ENCODE data around the gene PLEK.

Gene PLEK

DNA sequence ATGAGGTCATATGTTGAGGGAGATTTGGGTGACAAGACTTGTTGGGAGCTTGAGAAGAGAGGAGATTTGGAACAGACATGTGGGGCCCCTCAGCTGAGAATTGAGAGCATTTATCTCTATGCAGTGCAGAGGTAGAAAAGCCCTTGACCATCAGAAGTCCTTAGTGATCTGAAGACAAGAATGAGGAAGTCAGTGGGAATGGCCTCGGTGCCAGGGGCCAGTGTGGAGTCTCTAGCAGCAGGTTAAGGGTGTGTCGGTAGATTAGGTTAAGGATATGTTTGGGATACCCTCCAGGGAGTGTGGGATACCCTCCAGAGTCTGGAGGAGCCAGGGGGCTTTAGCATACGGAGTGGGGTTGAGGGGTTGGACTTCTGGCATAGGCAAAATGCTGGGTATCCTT is 60.4 kb downstream of the PLEK start:
- TF ChIP-seq, protein P1, sequence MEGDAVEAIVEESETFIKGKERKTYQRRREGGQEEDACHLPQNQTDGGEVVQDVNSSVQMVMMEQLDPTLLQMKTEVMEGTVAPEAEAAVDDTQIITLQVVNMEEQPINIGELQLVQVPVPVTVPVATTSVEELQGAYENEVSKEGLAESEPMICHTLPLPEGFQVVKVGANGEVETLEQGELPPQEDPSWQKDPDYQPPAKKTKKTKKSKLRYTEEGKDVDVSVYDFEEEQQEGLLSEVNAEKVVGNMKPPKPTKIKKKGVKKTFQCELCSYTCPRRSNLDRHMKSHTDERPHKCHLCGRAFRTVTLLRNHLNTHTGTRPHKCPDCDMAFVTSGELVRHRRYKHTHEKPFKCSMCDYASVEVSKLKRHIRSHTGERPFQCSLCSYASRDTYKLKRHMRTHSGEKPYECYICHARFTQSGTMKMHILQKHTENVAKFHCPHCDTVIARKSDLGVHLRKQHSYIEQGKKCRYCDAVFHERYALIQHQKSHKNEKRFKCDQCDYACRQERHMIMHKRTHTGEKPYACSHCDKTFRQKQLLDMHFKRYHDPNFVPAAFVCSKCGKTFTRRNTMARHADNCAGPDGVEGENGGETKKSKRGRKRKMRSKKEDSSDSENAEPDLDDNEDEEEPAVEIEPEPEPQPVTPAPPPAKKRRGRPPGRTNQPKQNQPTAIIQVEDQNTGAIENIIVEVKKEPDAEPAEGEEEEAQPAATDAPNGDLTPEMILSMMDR (IDR thresholded peaks at IDR 0.05; ENCODE audit: low read depth, low read length, missing control alignments): no peak
- no peak for DNase-seq (ENCODE audit: low read depth)

DNA sequence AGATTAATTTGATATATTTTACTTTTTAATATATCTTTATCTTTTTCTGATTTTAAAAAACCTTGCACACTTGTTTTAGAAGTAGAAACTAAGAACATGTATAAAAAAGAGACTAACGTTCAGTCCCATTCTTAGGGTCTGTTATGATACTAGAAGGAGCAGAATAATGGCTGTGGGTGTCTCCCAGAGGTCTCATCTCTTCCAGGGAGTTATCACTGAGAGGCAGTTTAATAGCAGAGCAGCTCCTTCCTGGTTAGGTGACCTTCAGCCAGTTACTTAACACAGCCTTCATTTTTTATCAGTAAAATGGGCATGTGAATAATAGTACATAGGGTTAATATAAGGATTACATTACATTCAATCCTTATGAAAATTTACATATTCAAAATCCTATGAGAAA is 61.4 kb downstream of the PLEK start:
- no peak overlapping the region for H3K4me3 ChIP-seq (ENCODE audit: low read depth, low read length)
- TF ChIP-seq, protein P1 (IDR thresholded peaks at IDR 0.05; ENCODE audit: low read depth, low read length, missing control alignments): no peak
- DNase-seq (ENCODE audit: low read depth): no peak
- in situ Hi-C loops (cut with HindIII; ENCODE audit: low sequenced_read_pairs): no loop called here

More for the DNA sequence above, 60.4 kb downstream of the PLEK start:
- in situ Hi-C loops (cut with HindIII; ENCODE audit: low sequenced_read_pairs): no loop called here
- no peak overlapping the region for H3K4me3 ChIP-seq (ENCODE audit: low read depth, low read length)

DNA sequence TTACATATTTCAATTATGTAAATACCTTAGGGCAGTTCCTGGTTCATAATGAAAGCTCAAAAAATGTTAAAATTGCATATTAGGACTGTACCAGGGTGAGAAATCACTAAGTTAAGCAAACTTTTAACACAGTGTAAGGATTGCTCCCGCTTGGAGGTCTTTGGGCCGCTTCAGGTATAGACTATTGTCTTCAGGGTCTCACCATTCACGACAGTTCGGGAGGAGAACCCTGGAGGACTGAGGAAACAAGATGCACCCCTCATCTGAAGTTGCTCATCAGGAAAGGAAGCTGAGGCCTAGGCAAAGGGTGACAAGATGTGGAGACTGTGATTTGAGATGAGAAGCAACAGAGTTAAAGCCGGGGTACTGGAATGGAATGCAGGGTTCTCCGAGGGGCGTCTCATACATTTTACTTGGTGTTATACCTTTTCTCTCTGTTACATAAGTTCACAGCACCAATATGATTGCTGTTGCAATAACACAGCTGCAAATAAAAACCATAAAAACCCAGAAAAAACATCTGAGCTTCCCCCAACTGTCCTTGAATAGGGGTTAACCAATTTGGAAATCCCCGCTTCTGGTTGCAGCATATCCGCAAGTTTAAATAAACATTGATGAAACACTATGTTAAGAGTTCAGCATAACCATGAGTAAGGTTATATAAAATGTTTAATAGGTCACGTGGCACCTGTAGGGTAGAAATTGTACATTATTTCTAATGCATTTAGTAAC is 61.9 kb downstream of the PLEK start:
- in situ Hi-C loops (cut with HindIII; ENCODE audit: low sequenced_read_pairs): no loop called here
- TF ChIP-seq, protein P1 (IDR thresholded peaks at IDR 0.05; ENCODE audit: low read depth, low read length, missing control alignments): no peak
- DNase-seq (ENCODE audit: low read depth): no peak
- H3K4me3 ChIP-seq (ENCODE audit: low read depth, low read length): no peak overlapping the region

DNA sequence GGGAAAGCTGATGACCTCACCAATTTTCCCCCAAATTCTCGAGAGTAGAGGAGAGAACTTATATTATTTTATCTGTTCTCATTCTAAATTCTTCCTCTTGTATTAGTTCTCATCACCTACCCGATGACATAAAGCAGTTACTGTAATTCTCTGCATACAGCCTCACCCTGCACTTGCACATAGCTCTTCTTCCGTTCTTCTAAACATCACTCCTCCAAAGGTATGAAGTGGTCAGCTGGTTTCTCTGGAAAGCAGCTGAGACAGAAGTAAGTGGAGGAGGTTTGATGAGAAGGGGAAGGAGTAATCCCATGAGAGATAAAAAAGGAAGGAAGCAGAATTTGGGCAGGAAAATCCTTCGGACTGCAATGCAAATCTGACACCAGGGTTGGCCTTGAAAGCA is 63.0 kb downstream of the PLEK start:
- TF ChIP-seq, protein P1 (IDR thresholded peaks at IDR 0.05; ENCODE audit: low read depth, low read length, missing control alignments): no peak
- in situ Hi-C loops (cut with HindIII; ENCODE audit: low sequenced_read_pairs): no loop called here
- H3K4me3 ChIP-seq (ENCODE audit: low read depth, low read length): no peak overlapping the region
- DNase-seq (ENCODE audit: low read depth): no peak

DNA sequence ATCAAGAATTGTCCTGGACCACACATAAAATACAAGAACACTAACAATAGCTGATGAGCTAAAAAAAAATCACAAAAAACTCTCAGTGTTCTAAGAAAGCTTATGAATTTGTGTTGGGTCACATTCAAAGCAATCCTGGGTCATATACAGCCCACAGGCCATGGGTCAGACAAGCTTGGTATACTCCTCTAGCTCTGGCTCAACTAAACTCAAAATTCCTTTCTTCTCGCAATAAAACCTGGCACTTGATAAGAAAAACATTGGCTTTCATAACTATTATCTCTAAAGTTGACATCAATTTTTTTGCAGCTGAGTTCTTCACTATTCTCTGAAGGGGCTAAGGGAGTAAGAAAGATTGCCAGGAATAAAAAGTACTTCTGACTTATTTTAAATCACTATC is 63.7 kb downstream of the PLEK start:
- H3K4me3 ChIP-seq (ENCODE audit: low read depth, low read length): no peak overlapping the region
- TF ChIP-seq, protein P1 (IDR thresholded peaks at IDR 0.05; ENCODE audit: low read depth, low read length, missing control alignments): no peak
- no peak for DNase-seq (ENCODE audit: low read depth)
- in situ Hi-C loops (cut with HindIII; ENCODE audit: low sequenced_read_pairs): no loop called here

DNA sequence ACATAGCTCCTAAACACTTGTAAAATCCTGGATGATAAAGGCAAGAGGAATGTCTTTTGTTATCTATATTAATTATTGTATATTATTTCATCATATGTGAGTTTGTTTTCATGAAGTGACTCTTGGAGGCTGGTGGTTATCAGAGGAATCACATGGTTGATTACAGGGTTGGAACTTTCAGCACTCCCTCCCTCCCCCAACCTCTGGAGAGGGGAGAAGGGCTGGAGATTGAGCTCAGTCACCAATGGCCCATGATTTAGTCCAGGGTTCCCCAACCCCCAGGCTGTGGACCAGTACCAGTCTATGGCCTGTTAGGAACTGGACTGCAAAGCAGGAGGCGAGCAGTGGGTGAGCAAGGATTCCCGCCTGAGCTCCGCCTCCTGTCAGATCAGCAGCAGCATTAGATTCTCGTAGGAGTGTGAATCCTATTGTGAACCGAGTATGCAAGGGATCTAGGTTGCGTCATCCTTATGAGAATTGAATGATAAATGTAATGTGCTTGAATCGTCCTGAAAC is 64.3 kb downstream of the PLEK start:
- no peak for DNase-seq (ENCODE audit: low read depth)

More for the DNA sequence above, 64.3 kb downstream of the PLEK start:
- in situ Hi-C loops (cut with HindIII; ENCODE audit: low sequenced_read_pairs): no loop called here
- no peak overlapping the region for H3K4me3 ChIP-seq (ENCODE audit: low read depth, low read length)
- TF ChIP-seq, protein P1 (IDR thresholded peaks at IDR 0.05; ENCODE audit: low read depth, low read length, missing control alignments): no peak
